ENCODE measurements around the gene CACNA1I. TPM values are rescaled to one million over a fixed set of nuclear protein-coding genes. Genes with fewer than 3 reads are reported as not detected.
A peak's percentile ranks its signal among the peaks of the same experiment; 100 is the strongest.

Gene CACNA1I
- total and polyA plus RNA-seq, 3 experiments from 2014 or later: 0.71 to 4.6 (median 4.6) TPM

GRCh38 chr22:39712751-39713525, 142.4 kb downstream of the CACNA1I start:
- no peak overlapping the region for H3K27ac Mint-ChIP-seq
- ChIA-PET POLR2A (no interaction called here), CTCF (interaction anchor here (0.9 to 1.4 kb wide), 2 partner anchors 178 to 206 kb away, joined by 3 to 5 read pairs; no protein-coding TSS in a partner anchor)
- peaks cover 5 to 6% of the 10 kb centered on the region in 2 donors for H3K27me3 Mint-ChIP-seq
- Histone ChIP-seq H3K36me3 (ENCODE audit: insufficient read depth, low read length) (no peaks in the 10 kb centered on the region), H3K27ac (ENCODE audit: low read depth, low read length) (no peak overlapping the region), H3K4me3 (ENCODE audit: low read length) (no peak overlapping the region), H3K27me3 (ENCODE audit: insufficient read depth, low read length, poor library complexity, severe bottlenecking) (no peaks in the 10 kb centered on the region), H3K4me1 (ENCODE audit: insufficient read depth, low read length) (no peaks in the 10 kb centered on the region), H3K9me3 (ENCODE audit: low read length) (no peaks in the 10 kb centered on the region)
- DNase-seq: no peak
- no peaks in the 10 kb centered on the region for H3K9me3 Mint-ChIP-seq
- no peaks in the 10 kb centered on the region for H3K36me3 Mint-ChIP-seq
- no peak overlapping the region for H3K4me3 Mint-ChIP-seq
- H3K4me1 Mint-ChIP-seq: no peaks in the 10 kb centered on the region

- Histone ChIP-seq H3K27me3 (ENCODE audit: insufficient read depth, low read length, poor library complexity, severe bottlenecking) (no peaks in the 10 kb centered on the region), H3K4me3 (ENCODE audit: low read length) (no peak overlapping the region), H3K4me1 (ENCODE audit: insufficient read depth, low read length) (no peaks in the 10 kb centered on the region), H3K36me3 (ENCODE audit: insufficient read depth, low read length) (no peaks in the 10 kb centered on the region), H3K9me3 (ENCODE audit: low read length) (no peaks in the 10 kb centered on the region), H3K27ac (ENCODE audit: low read depth, low read length) (no peak overlapping the region)
- Mint-ChIP-seq H3K27ac (peak overlapping the region in 1 of 8 donors; percentile 70), H3K27me3 (peaks cover 5 to 6% of the 10 kb centered on the region in 2 donors), H3K9me3 (no peaks in the 10 kb centered on the region), H3K4me1 (peaks cover 0 to 5% (median 0%) of the 10 kb centered on the region in 3 donors), H3K4me3 (no peak overlapping the region), H3K36me3 (no peaks in the 10 kb centered on the region)
- ChIA-PET CTCF (no interaction called here), POLR2A (no interaction called here)
- no peak for DNase-seq
Observed at GRCh38 chr22:39713799-39714290, 143.3 kb downstream of the CACNA1I start.

GRCh38 chr22:39714321-39714720, 143.8 kb downstream of the CACNA1I start:
- ChIA-PET POLR2A (no interaction called here), CTCF (no interaction called here)
- Histone ChIP-seq H3K27me3 (ENCODE audit: insufficient read depth, low read length, poor library complexity, severe bottlenecking) (no peaks in the 10 kb centered on the region), H3K36me3 (ENCODE audit: insufficient read depth, low read length) (no peaks in the 10 kb centered on the region), H3K9me3 (ENCODE audit: low read length) (no peaks in the 10 kb centered on the region), H3K4me3 (ENCODE audit: low read length) (no peak overlapping the region), H3K27ac (ENCODE audit: low read depth, low read length) (no peak overlapping the region), H3K4me1 (ENCODE audit: insufficient read depth, low read length) (no peaks in the 10 kb centered on the region)
- Mint-ChIP-seq H3K4me1 (peaks cover 0 to 5% (median 0%) of the 10 kb centered on the region in 3 donors), H3K4me3 (no peak overlapping the region), H3K27ac (no peak overlapping the region), H3K27me3 (peaks cover 5 to 6% of the 10 kb centered on the region in 2 donors), H3K36me3 (no peaks in the 10 kb centered on the region), H3K9me3 (no peaks in the 10 kb centered on the region)
- no peak for DNase-seq

- POLR2A ChIA-PET: no interaction called here
Observed at GRCh38 chr22:39715778-39716495, 145.4 kb downstream of the CACNA1I start.

GRCh38 chr22:39716534-39716933, 146.0 kb downstream of the CACNA1I start:
- Mint-ChIP-seq H3K4me3 (peak overlapping the region in 1 of 7 donors; percentile 27), H3K4me1 (peaks cover 0 to 5% (median 0%) of the 10 kb centered on the region in 3 donors), H3K36me3 (no peaks in the 10 kb centered on the region), H3K9me3 (no peaks in the 10 kb centered on the region), H3K27me3 (peaks cover 0 to 5% of the 10 kb centered on the region in 2 donors), H3K27ac (peak overlapping the region in 1 of 8 donors; percentile 70)
- Histone ChIP-seq H3K4me3 (ENCODE audit: low read length) (no peak overlapping the region), H3K27me3 (ENCODE audit: insufficient read depth, low read length, poor library complexity, severe bottlenecking) (no peaks in the 10 kb centered on the region), H3K36me3 (ENCODE audit: insufficient read depth, low read length) (no peaks in the 10 kb centered on the region), H3K27ac (ENCODE audit: low read depth, low read length) (no peak overlapping the region), H3K4me1 (ENCODE audit: insufficient read depth, low read length) (no peaks in the 10 kb centered on the region), H3K9me3 (ENCODE audit: low read length) (no peaks in the 10 kb centered on the region)
- ChIA-PET CTCF (interaction anchor here (1.4 kb wide), 1 partner anchor 182 kb away, joined by 3 read pairs; no protein-coding TSS in a partner anchor), POLR2A (no interaction called here)
- no peak for DNase-seq

More at GRCh38 chr22:39715778-39716495, 145.4 kb downstream of the CACNA1I start:
- Mint-ChIP-seq H3K27me3 (peaks cover 0 to 6% of the 10 kb centered on the region in 2 donors), H3K4me1 (peaks cover 0 to 5% (median 0%) of the 10 kb centered on the region in 3 donors), H3K4me3 (no peak overlapping the region), H3K36me3 (no peaks in the 10 kb centered on the region), H3K9me3 (no peaks in the 10 kb centered on the region), H3K27ac (no peak overlapping the region)
- Histone ChIP-seq H3K36me3 (ENCODE audit: insufficient read depth, low read length) (no peaks in the 10 kb centered on the region), H3K4me3 (ENCODE audit: low read length) (no peak overlapping the region), H3K9me3 (ENCODE audit: low read length) (no peaks in the 10 kb centered on the region), H3K27ac (ENCODE audit: low read depth, low read length) (no peak overlapping the region), H3K4me1 (ENCODE audit: insufficient read depth, low read length) (no peaks in the 10 kb centered on the region), H3K27me3 (ENCODE audit: insufficient read depth, low read length, poor library complexity, severe bottlenecking) (no peaks in the 10 kb centered on the region)
- CTCF ChIA-PET: interaction anchor here (1.4 kb wide), 1 partner anchor 181 kb away, joined by 3 read pairs; no protein-coding TSS in a partner anchor
- no peak for DNase-seq

DNA sequence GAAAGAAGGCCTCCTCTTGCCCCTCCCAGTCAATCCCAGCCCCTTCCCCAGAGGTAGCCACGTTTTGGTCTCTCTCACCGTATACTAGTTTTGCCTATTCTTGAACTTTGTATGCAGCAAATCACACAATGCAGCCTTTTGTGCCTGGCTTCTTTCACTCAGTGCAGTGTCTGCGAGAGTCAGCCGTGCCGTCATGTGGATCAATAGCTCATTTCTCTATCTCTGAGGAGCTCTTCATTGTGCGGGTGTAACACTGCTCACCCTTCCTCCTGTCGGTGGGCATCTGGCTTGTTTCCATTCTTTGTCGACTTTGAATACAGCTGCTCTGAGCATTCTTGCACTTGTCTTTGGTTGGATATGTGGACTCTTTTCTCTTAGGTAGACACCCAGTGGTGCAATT, 146.5 kb downstream of the CACNA1I start:
- H3K4me1 Mint-ChIP-seq: peaks cover 0 to 5% (median 0%) of the 10 kb centered on the region in 3 donors
- CTCF ChIA-PET: no interaction called here
- POLR2A ChIA-PET: no interaction called here
- Histone ChIP-seq H3K27me3 (ENCODE audit: insufficient read depth, low read length, poor library complexity, severe bottlenecking) (no peaks in the 10 kb centered on the region), H3K36me3 (ENCODE audit: insufficient read depth, low read length) (no peaks in the 10 kb centered on the region), H3K4me3 (ENCODE audit: low read length) (no peak overlapping the region), H3K4me1 (ENCODE audit: insufficient read depth, low read length) (no peaks in the 10 kb centered on the region), H3K27ac (ENCODE audit: low read depth, low read length) (no peak overlapping the region), H3K9me3 (ENCODE audit: low read length) (no peaks in the 10 kb centered on the region)
- no peak for DNase-seq
- no peak overlapping the region for H3K4me3 Mint-ChIP-seq
- no peaks in the 10 kb centered on the region for H3K9me3 Mint-ChIP-seq
- peaks cover 0 to 5% of the 10 kb centered on the region in 2 donors for H3K27me3 Mint-ChIP-seq
- H3K36me3 Mint-ChIP-seq: no peaks in the 10 kb centered on the region
- H3K27ac Mint-ChIP-seq: no peak overlapping the region

GRCh38 chr22:39718206-39718605, 147.7 kb downstream of the CACNA1I start:
- Histone ChIP-seq H3K9me3 (ENCODE audit: low read length) (no peaks in the 10 kb centered on the region), H3K4me1 (ENCODE audit: insufficient read depth, low read length) (no peaks in the 10 kb centered on the region), H3K27me3 (ENCODE audit: insufficient read depth, low read length, poor library complexity, severe bottlenecking) (no peaks in the 10 kb centered on the region), H3K36me3 (ENCODE audit: insufficient read depth, low read length) (no peaks in the 10 kb centered on the region), H3K4me3 (ENCODE audit: low read length) (no peak overlapping the region), H3K27ac (ENCODE audit: low read depth, low read length) (no peak overlapping the region)
- peaks cover 0 to 3% of the 10 kb centered on the region in 2 donors for H3K27me3 Mint-ChIP-seq
- H3K4me1 Mint-ChIP-seq: peaks cover 0 to 5% (median 0%) of the 10 kb centered on the region in 3 donors
- no peaks in the 10 kb centered on the region for H3K36me3 Mint-ChIP-seq
- H3K4me3 Mint-ChIP-seq: peak overlapping the region in 4 of 7 donors; percentile 19 to 59 (median 50)
- peak overlapping the region in 1 of 8 donors; percentile 51 for H3K27ac Mint-ChIP-seq
- no peaks in the 10 kb centered on the region for H3K9me3 Mint-ChIP-seq
- POLR2A ChIA-PET: no interaction called here
- CTCF ChIA-PET: no interaction called here
- DNase-seq: no peak

DNA sequence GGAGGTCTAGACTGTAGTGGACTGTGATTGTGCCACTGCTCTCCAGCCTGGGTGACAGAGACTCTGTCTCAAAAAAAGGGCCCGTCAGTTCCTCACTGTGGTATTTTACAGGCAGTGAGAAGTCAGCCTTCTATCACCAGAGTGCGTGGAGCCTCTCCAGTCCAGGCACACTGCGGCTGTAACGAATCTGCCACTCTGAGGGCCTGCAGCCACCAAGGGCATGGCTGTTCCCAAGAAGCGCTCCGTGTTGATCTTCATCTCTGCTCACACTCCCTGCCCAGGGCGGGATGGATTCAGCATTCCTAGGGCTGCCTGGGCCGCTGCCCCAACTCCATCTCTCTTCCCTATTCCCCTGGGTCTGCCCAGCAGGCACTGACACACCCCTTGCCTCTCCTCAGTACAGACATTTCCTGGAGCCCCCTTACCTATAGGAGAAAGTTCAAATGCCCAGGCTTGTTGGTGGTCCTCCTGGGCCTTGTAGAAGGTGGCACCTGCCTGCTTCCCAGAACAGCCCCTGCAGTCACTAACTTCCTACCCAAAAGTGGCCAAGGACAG, 148.4 kb downstream of the CACNA1I start:
- Histone ChIP-seq H3K4me3 (ENCODE audit: low read length) (no peak overlapping the region), H3K9me3 (ENCODE audit: low read length) (no peaks in the 10 kb centered on the region), H3K36me3 (ENCODE audit: insufficient read depth, low read length) (no peaks in the 10 kb centered on the region), H3K27ac (ENCODE audit: low read depth, low read length) (no peak overlapping the region), H3K27me3 (ENCODE audit: insufficient read depth, low read length, poor library complexity, severe bottlenecking) (no peaks in the 10 kb centered on the region), H3K4me1 (ENCODE audit: insufficient read depth, low read length) (no peaks in the 10 kb centered on the region)
- DNase-seq: no peak
- Mint-ChIP-seq H3K36me3 (no peaks in the 10 kb centered on the region), H3K4me1 (peaks cover 0 to 5% (median 0%) of the 10 kb centered on the region in 3 donors), H3K27ac (peak overlapping the region in 1 of 8 donors; percentile 73), H3K27me3 (peaks cover 0 to 3% of the 10 kb centered on the region in 2 donors), H3K4me3 (no peak overlapping the region), H3K9me3 (no peaks in the 10 kb centered on the region)
- CTCF ChIA-PET: no interaction called here
- POLR2A ChIA-PET: no interaction called here

Data from CD8-positive, alpha-beta memory T cell (primary cell).